ENCODE data around the gene ZDHHC15. TPM values are rescaled to one million over a fixed set of nuclear protein-coding genes. Genes with fewer than 3 reads are reported as not detected.

The ZDHHC15 gene
- polyA plus RNA-seq, 10 donors = 3.0 to 5.0 (median 4.1) TPM

Other genes with a start within 250 kb of the ZDHHC15 start
- gene UPRT, start 249.0 kb downstream of the ZDHHC15 start, polyA plus RNA-seq (ENCODE audit: insufficient read length in 10 of 10) = 10 to 100 TPM in 4 of 10 donors, 1 to 10 TPM in 6; 8.2 to 11.9 (median 9.7) TPM